Loucy (cell line): ENCODE data around the gene MYO3B.

ENCODE experiments used
- H2AFZ ChIP-seq: fragments of 200-600 bp; sonication (generic); 2 replicates; pipeline ENCODE4 v1.6.0; 2016; ENCODE audit warnings: antibody characterized with exemption, mild to moderate bottlenecking, low read length, moderate library complexity
- H3F3A ChIP-seq: fragments of 200-600 bp; 2 replicates; pipeline ENCODE4 v1.6.0; 2016; ENCODE audit warnings: antibody characterized with exemption, low read depth, mild to moderate bottlenecking
- H3K27me3 ChIP-seq: fragments of 200-600 bp; sonication (generic); 2 replicates; pipeline ENCODE4 v1.6.1; 2014; ENCODE audit warnings: low read length, mild to moderate bottlenecking; ENCODE audit not compliant: insufficient read depth, poor library complexity, severe bottlenecking
- H3K36me3 ChIP-seq: fragments of 200-600 bp; sonication (generic); 2 replicates; pipeline ENCODE4 v1.6.1; 2016; ENCODE audit warnings: low read length; ENCODE audit not compliant: insufficient read depth
- H3K4me1 ChIP-seq: fragments of 200-600 bp; sonication (generic); 2 replicates; pipeline ENCODE4 v1.5.1; 2014; ENCODE audit warnings: low read length, mild to moderate bottlenecking; ENCODE audit not compliant: insufficient read depth, poor library complexity, severe bottlenecking
- H3K4me2 ChIP-seq: fragments of 200-600 bp; sonication (generic); 2 replicates; pipeline ENCODE4 v1.6.0; 2014; ENCODE audit warnings: antibody characterized with exemption, low read length, low read depth, mild to moderate bottlenecking; ENCODE audit not compliant: poor library complexity, severe bottlenecking
- H3K4me3 ChIP-seq: fragments of 200-600 bp; sonication (generic); 2 replicates; pipeline ENCODE4 v1.5.1; 2014; ENCODE audit warnings: low read length, mild to moderate bottlenecking, mixed read lengths; ENCODE audit not compliant: poor library complexity, severe bottlenecking
- H3K79me2 ChIP-seq: fragments of 200-600 bp; sonication (generic); 2 replicates; pipeline ENCODE4 v1.6.1; 2014; ENCODE audit warnings: low read length; ENCODE audit not compliant: insufficient read depth
- H3K9ac ChIP-seq: fragments of 200-600 bp; sonication (generic); 2 replicates; pipeline ENCODE4 v1.6.0; 2014; ENCODE audit warnings: mild to moderate bottlenecking, low read depth, low read length, moderate library complexity; ENCODE audit not compliant: poor library complexity, severe bottlenecking
- H3K9me2 ChIP-seq: fragments of 200-600 bp; sonication (generic); replicated peaks from 2 replicates; pipeline ENCODE4 v1.6.1; 2016; ENCODE audit warnings: low read depth, low read length, mixed read lengths
- H3K9me3 ChIP-seq: fragments of 200-600 bp; sonication (generic); 2 replicates; pipeline ENCODE4 v1.6.1; 2014; ENCODE audit warnings: mild to moderate bottlenecking, antibody characterized with exemption, low read length, low read depth; ENCODE audit not compliant: insufficient read depth
- H4K20me1 ChIP-seq: fragments of 200-600 bp; sonication (generic); 2 replicates; pipeline ENCODE4 v1.6.0; 2014; ENCODE audit warnings: antibody characterized with exemption, low read length, mild to moderate bottlenecking; ENCODE audit not compliant: insufficient read depth, poor library complexity, severe bottlenecking
- EZH2phosphoT487 ChIP-seq: fragments of 200-600 bp; IDR thresholded peaks from 2 replicates; pipeline ENCODE4 v1.6.1; 2018; ENCODE audit warnings: antibody characterized with exemption, mild to moderate bottlenecking, moderate library complexity, borderline replicate concordance
- TF ChIP-seq, protein P1 (sequence below): fragments of 200-600 bp; sonication (generic); conservative IDR thresholded peaks from 2 replicates; pipeline ENCODE4 v1.5.1; 2014; ENCODE audit warnings: mild to moderate bottlenecking, antibody characterized with exemption, low read length

Gene MYO3B

DNA sequence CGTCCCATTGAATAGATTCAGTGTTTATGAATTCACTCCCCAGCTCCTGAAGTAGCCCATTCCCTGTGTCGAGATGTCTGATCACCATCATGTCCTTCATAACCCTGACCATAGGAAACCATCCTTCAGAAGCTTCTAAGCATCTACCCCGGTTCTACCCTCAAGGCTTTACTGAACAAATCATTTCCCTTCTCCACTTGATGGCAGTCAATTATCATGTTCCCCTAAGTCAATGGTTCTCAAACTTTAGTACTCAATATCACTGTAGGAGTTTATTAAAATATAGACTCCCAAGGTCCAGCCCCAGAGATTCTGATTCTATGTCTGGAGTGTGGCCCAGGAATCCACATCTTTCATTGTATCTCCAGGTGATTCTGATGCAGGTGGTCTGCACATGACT, 308.8 kb downstream of the MYO3B start:
- Histone ChIP-seq H3K9ac (no peak overlapping the region), H4K20me1 (no peaks in the 10 kb centered on the region), H2AFZ (no peak overlapping the region), H3K4me3 (no peak overlapping the region), H3K36me3 (no peaks in the 10 kb centered on the region), H3K9me3 (no peaks in the 10 kb centered on the region), H3K4me2 (no peak overlapping the region), H3K4me1 (no peaks in the 10 kb centered on the region), H3K79me2 (no peaks in the 10 kb centered on the region), H3K9me2 (no peaks in the 10 kb centered on the region), H3F3A (no peaks in the 10 kb centered on the region), H3K27me3 (no peaks in the 10 kb centered on the region)
- no peak for TF ChIP-seq EZH2phosphoT487
- TF ChIP-seq, protein P1, sequence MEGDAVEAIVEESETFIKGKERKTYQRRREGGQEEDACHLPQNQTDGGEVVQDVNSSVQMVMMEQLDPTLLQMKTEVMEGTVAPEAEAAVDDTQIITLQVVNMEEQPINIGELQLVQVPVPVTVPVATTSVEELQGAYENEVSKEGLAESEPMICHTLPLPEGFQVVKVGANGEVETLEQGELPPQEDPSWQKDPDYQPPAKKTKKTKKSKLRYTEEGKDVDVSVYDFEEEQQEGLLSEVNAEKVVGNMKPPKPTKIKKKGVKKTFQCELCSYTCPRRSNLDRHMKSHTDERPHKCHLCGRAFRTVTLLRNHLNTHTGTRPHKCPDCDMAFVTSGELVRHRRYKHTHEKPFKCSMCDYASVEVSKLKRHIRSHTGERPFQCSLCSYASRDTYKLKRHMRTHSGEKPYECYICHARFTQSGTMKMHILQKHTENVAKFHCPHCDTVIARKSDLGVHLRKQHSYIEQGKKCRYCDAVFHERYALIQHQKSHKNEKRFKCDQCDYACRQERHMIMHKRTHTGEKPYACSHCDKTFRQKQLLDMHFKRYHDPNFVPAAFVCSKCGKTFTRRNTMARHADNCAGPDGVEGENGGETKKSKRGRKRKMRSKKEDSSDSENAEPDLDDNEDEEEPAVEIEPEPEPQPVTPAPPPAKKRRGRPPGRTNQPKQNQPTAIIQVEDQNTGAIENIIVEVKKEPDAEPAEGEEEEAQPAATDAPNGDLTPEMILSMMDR: peak; percentile 23; the same call in 1 of the 2 replicates

DNA sequence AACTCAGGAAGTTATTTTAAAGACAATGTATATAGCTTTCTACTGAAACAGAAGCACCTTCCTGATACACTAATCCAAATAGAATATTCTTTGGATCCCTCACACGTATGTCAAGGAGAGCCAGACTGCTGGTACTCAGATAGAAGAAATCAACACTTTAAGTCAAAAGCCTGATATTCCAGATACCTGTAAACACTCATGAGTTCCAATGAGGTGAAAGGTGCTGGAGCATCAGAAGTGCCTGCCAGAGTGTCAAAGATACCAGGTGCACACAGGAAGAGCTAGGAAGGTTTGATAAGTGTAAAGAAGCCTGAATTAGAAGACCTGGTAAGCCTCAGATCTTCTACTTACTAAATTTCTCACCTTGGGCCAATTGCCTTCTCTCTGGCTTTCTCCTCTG, 310.9 kb downstream of the MYO3B start:
- no peak overlapping the region for H3K9ac ChIP-seq
- H3K36me3 ChIP-seq: no peaks in the 10 kb centered on the region
- no peak overlapping the region for H3K4me2 ChIP-seq
- no peaks in the 10 kb centered on the region for H3K79me2 ChIP-seq
- H2AFZ ChIP-seq: no peak overlapping the region
- no peaks in the 10 kb centered on the region for H3F3A ChIP-seq
- H3K4me1 ChIP-seq: no peaks in the 10 kb centered on the region
- no peaks in the 10 kb centered on the region for H4K20me1 ChIP-seq
- H3K9me2 ChIP-seq: no peaks in the 10 kb centered on the region
- H3K4me3 ChIP-seq: no peak overlapping the region
- TF ChIP-seq, protein P1: no peak
- no peaks in the 10 kb centered on the region for H3K9me3 ChIP-seq
- H3K27me3 ChIP-seq: peaks cover 19% of the 10 kb centered on the region

DNA sequence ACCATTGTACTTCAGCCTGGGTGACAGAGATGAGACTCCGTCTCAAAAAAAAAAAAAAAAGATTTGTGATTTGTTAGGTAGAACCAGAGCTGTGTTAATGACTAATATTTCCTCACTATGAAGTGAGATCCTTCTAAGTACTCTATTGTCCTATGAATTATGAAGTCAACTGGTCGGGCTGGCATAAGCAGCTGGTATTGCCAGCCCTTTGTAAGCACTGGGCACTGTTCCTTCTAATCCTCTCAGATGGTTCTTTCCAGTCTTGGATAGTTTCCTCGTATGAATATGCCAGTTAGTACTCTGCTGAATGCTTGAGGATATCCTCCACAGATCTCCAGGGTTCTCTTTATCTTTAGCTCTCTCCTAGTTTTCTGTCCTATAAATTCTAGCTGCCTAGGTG, 314.1 kb downstream of the MYO3B start:
- H3K27me3 ChIP-seq: peaks cover 48% of the 10 kb centered on the region
- H3K9me3 ChIP-seq: no peaks in the 10 kb centered on the region
- H3K36me3 ChIP-seq: no peaks in the 10 kb centered on the region
- H3K9ac ChIP-seq: no peak overlapping the region
- H3K4me2 ChIP-seq: no peak overlapping the region
- no peaks in the 10 kb centered on the region for H3F3A ChIP-seq
- H3K9me2 ChIP-seq: no peaks in the 10 kb centered on the region
- TF ChIP-seq EZH2phosphoT487: no peak
- TF ChIP-seq, protein P1: no peak
- H3K4me3 ChIP-seq: no peak overlapping the region
- no peak overlapping the region for H2AFZ ChIP-seq
- H3K79me2 ChIP-seq: no peaks in the 10 kb centered on the region
- no peaks in the 10 kb centered on the region for H3K4me1 ChIP-seq
- H4K20me1 ChIP-seq: no peaks in the 10 kb centered on the region
